Stimulated activated CD4-positive, alpha-beta T cell treated with anti-CD3 and anti-CD28 coated beads, Interleukin-2, amount 100 ng/mL, for 4 hours (primary cell): ENCODE results near the gene XRCC4.

ENCODE experiments used
- DNase-seq: peaks from one replicate; pipeline ENCODE4 v3.0.0-alpha.2; 2020; ENCODE audit warnings: low read depth

Gene XRCC4

DNA sequence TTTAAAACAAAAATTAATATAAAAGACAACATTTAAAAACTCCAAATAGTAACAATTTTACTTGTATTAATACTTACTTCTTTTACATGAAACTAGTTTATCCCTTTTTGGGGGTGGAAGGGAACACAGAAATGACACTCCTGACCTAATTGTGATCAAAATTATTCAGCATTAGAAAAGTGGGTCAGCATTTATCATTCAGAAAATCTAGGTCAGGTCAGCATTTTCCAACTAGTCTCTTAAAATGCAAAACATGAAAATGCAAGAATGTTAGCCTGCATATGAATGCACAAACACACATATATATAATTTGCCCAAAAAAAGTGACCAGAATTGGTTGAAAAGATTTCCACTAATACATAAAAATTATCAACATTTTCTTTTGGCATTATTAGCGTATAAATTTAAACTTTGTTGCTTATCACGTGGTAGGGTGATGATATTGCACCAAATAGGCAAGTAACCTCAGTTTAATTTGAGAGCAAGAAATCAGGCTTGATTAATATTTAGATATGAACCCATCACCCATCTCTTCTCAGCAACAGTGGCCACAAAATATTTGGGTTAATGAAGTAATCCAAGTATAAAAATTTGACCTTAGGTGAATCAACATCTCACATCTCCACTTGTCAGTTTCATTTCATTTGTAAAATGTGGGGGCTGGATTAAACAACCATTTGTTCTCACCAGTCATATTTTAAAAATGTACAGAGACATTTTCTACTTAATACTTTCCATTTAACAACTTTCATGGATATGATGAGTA lies 5.9 kb upstream of the XRCC4 start:
- no peak for DNase-seq

DNA sequence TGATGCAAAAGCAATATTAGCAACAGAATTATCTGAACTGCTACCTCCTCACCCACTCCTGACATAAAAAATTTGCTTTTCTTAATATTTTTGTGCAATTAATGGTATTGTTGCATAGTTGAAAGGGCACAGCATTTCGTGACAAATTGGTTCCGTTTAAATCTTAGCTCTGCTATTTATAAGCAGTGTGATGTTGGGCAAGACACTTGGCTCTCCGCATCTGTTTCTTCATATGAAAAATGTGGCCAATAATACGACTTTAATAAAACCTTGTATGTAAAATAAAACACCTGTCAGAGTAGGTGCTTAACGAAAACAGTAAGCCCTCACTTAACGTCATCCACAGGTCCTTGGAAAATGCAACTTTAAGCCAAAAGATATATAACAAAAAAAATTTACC lies 4.4 kb upstream of the XRCC4 start:
- no peak for DNase-seq

DNA sequence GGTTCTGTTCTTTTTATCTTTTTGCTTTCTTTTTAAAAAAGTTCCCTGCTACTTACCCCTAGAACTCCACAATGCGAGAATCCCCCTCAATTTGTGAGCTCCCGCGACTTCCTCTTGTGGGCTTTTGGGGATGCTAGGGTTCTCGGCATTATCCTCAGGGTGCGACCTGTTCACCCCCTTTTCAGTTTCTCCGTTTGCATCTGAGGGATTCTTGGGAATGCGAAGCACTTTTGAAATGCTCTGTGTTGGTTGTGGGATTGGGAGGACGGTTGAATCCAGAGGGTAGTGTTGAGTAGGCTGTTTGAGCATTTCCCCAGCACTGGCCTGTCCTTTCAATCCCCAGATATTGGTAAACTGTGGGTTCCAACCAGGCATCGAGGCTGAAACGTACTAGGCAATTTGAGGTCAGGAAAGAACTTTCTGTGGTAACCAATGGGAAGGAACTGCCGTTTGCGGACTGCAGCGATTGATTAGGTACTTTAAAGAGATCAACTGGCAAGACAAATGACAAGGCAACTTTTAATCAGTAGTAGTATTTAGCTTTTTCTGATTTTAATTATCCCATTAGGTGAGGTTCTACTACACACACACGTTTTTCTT lies 415 bp downstream of the XRCC4 start:
- DNase-seq = no peak

DNA sequence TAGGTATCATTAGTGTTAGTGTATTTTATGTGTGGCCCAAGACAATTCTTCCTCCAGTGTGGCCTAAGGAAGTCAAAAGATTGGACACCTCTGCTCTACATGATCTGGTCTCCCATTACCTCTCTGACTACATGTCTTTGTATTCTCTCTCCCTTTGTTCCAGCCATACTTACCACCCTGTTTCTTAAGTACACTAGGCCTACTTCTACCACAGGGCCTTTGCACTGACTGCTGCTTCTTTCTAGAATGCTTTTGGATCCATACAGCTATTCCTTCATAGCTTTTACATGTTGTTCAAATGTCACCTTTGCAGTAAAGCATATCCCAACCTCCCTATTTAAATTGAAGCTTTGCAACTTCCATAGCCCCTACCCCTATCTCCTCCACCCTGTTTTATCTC lies 5.4 kb downstream of the XRCC4 start:
- DNase-seq = no peak

DNA sequence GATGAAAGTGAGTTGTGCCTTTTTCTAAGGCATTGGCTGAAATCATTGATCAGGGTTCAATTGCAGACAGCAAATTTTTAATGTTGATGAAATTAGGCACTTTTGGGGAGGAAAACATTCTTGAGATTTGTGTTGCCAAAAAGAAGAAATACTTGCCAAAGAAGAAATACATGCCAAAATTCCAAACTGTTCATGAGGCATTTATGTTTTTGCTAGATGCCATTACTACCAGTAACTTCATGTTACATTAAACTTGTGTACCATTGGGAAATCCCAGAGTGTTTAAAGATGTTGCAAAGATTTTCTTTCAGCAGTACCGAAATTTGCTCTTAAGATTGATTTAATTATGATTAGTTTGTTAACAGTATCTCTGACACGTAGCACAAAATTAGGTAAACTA lies 7.0 kb downstream of the XRCC4 start:
- no peak for DNase-seq

DNA sequence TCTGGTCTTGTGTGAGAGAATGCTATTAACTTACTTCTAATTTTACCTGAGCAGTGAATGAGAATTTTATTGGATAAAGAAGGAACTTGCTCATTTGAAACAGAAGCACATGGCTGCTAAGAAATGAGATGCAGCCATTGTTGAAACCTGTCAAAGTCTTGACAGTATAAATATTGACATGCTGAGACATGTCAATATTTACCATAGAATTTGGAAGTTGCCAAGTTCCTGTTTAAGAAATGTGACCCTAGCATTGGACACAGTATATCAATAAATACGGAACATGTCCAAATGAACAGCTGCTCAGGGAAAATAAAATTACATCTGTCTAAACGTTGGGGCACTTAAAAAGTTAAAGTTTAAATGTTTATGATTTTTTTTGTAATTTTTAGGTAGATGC lies 7.8 kb downstream of the XRCC4 start:
- no peak for DNase-seq

DNA sequence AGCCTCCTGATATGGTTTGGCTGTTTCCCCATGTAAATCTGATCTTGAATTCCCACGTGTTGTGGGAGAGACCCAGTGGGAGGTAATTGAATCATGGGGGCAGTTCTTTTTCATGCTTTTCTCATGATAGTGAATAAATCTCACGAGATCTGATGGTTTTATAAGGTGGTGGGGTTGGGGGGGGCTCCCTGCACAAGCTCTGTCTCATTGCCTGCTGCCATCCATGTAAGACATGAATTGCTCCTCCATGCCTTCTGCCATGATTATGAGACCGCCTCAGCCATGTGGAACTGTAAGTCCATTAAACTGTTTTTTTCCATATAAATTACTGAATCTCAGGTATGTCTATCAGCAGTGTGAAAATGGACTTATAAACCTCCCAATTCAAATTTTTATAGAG lies 12.8 kb downstream of the XRCC4 start:
- DNase-seq = no peak

DNA sequence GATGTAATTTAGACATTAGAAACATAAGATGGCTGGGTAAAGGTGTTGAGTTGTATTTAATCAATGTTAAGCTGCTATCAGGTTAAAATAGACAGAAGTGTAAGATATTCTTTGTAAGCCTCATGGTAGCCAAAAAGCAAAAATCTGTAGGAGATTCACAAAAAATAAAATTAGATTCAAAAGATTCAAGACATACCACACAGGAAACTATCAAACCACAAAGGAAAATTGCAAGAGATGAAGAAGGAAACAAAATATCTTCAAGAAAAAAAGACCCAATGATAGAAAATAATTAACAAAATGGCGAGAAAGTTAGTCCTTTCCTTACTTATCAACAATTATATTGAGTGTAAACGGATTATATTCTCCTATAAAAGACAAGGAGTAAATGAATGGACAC lies 15.3 kb downstream of the XRCC4 start:
- no peak for DNase-seq

DNA sequence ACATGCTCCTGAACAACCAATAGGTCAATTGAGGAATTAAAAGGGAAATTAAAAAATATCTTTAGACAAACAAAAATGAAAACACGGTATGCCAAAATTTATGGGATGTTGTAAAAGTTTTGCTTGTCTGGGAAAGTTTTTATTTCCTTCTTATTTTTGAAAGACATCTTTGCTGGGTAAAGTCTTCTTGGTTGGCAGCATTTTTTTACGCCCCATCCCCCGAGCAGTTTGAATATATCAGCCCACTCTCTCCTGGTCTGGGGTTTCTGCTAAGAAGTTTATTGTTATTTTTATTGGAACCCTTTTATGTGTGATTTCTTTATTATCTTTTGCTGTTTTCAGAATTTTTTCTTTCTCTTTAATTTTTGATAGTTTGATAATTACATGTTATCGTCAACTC lies 16.3 kb downstream of the XRCC4 start:
- DNase-seq = no peak

DNA sequence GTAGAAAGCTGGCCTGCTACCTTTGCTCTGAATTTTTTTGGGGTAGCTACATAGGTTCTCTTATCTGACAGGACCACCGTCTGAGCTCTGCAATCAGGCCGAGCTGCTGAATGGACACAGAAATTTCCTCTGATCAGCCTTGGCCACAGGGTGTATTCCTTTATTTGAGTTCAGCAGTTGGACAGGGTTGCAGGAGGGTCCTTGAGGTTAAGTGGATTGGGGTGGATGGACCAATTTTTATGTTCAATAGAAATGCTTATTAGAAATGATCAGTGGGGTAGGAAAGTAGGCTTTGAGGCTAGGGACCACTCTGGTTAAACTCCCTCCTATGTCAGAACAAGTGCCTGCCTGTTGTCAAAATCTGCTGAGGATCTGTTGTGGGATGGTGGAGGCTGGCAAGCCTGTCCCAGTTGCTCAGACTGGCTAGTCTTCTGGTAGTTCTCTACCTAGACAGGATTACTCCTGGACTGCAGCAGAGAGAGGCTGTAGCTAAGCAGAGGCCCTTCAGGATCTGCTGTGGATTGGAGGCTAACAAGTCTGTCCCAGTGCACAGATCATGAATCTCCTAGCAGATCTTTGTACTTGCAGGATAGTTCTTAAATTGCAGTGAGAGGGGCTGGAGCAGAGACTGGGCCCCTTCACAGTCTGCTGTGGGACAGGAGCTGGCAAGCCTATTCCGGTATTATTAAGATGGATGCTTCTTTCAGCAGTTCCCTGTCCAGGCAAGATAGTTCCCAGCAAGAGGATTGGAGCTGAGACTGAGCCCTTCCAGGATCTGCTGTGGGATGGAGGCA lies 18.0 kb downstream of the XRCC4 start:
- DNase-seq = no peak

DNA sequence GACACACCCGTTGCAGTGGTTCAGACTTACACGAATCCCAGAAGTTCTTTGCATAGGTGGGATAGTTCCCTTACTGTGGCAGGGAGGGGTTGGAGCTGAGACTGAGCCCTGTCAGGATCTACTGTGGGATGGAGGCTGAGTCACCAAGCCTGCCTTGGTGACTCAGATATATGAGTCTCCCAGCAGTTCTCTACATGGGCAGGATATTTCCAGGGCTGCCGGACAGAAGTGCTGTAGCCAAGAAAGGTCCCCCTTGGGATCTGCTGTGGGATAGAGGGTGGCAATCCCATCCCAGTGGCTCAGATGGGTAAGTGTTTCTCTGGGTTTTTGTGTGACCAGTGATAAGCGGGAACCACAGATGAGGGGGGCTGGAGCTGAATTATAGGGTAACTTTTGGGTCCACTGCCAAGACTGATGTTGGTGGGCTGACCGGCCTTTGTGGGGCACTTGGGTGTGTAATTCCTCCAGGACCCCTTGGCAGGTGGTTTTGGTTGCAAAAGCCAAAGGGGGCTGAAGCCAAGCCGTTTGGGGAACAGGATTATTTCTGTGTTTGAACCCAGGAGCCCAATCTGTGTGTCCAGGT lies 18.7 kb downstream of the XRCC4 start:
- no peak for DNase-seq

DNA sequence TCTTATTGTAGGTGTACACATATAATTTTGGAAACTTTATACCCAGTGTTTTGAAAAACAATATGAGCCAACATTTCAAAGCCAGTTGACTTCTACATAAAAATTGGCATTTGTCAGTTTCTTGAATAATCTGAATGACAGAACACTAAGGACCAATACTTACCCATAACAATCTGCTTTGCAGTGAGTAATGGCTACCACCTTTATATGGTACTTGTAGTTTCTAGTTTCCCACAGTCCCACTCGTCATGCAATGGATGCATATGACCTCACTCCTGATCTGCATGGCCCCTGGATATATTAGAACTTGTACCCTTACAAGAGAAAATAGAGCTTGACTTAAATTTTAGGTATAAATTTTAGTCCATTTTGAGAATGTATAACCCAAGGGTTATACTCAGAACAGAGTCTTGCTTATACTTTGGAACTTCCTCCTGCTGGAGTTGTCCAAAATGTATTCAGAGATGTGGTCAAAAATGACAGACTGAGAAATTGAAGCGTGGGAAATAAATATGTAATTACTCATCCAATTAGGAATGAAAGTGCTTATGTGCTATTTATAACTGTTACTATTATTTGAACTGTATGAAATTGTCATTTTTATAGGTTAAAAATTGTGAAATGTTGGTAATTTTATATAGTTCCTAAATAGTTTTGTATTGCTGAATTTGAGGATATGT lies 19.5 kb downstream of the XRCC4 start:
- DNase-seq = no peak

DNA sequence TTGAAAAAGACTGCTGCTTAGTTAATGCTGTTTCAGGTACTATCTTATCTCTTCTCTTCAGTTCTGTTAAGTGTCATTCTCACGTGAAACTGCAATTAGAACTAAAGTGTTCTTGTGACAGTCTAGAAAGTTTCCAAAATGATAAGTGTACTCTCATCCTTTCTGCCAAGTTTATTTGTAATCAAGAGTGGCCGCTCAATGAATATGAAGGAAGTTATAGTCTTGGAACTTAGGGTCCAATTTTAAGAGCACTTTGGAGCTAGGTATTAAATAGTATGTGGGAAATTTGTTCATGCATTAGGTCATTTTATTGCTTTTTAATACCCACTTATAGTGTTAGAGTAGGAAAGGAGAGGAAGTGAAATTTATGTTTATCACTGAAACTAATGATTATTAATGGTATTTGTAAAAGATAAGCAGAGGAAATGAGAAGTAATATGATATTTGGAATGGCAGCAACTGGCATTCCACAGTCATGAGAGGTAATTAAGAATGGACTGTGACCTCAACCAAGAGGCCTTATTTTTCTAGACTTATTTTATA lies 20.4 kb downstream of the XRCC4 start:
- no peak for DNase-seq

DNA sequence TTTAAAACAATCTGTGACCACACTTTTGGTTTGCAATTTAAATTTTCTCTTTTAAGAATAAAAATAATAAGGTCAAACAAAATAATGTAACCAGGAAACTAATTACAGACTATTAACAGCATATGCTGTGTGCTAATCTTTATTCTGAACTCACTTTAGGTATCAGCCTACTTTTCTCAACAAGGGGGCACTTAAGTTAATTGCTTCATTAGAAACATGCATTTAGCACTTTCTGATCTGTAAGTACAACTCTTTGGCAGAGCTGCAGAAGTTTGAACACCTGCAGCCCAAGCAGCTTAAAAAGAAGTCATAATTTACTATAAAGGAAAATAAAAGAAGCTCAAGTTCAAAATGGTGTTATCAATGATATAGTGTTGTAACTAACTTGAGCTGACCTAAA lies 21.7 kb downstream of the XRCC4 start:
- DNase-seq = no peak

DNA sequence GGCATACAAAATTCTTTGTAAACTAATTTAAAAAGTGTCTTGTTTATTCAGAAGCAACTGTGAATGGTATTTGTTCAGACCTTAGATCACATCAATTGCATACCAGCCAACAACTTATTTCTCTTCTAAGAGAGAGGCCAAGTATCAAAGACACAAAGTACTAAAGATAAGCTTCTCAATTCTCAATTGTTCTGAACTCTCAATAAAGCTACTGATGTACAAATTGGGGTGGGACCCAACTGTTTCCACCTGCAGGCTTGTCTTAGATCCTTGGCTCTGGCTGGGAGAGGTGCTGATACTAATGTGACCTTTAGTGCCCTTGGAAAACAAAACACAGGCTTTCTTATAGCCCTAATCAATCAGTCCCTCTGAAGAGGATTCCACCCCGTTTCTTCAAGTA lies 22.1 kb downstream of the XRCC4 start:
- DNase-seq = no peak

DNA sequence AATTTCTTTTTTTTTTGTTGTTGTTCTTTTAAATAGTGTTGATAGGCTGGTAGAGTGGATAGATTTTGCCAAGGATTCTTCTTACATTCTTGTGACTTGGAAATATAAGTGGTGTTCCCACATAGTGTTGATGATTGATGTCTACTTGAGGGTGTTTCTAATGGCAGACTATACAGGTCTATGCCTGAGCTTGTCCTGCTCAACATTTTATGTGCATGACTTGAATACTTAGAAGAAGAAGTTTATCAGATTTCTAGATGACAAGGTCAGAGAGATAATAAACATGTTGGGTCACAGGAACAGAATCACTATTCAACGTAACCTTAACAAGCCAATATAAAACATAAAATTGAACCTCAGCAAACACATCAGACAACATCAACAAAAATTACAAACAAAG lies 24.2 kb downstream of the XRCC4 start:
- no peak for DNase-seq

DNA sequence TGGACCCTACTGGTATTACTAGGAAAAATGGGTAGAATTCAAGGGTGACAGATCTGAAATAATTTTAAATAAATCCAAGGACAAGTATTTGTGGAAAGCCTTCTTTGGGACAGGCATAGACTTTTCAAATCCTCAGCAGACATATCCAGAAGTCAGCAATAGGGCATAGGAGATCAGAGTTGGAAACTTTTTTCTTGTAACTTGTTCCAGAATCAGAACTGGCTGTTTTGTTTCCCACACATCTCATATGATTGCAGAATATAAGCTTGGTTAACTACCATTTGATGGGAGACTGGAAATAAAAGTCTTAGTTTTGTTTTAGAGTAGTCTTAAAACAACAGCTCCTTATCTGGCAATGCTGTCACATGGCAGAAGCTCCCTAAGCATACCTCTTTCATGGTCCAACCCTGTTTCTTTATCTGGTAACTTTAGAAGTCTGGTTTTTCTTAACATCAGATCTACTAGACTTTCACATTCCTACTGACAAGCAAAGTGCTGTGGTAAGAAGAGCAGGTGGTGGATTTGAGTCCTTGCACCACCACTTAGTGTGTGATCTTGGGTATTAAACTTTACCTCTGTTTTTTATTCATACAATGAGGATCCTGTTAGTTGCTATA lies 25.1 kb downstream of the XRCC4 start:
- DNase-seq = no peak

DNA sequence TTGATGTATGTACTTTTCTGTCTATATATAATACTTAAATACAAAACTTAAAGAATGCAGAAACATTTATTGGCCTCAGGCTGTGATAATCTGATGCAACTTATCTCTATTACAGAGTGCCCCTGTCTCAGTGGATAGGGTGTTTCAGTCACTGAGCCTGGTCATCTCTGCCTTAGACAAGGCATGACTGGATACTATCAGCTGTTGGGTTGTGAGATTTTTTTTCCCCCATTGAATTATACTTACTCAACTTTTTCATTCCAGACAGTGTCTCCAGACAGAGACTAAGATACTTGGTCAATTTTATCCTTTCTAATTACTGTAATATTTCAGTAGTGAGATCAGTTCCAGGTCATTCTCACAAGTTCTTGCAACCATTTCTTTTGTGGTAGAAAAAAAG lies 26.7 kb downstream of the XRCC4 start:
- DNase-seq = no peak

DNA sequence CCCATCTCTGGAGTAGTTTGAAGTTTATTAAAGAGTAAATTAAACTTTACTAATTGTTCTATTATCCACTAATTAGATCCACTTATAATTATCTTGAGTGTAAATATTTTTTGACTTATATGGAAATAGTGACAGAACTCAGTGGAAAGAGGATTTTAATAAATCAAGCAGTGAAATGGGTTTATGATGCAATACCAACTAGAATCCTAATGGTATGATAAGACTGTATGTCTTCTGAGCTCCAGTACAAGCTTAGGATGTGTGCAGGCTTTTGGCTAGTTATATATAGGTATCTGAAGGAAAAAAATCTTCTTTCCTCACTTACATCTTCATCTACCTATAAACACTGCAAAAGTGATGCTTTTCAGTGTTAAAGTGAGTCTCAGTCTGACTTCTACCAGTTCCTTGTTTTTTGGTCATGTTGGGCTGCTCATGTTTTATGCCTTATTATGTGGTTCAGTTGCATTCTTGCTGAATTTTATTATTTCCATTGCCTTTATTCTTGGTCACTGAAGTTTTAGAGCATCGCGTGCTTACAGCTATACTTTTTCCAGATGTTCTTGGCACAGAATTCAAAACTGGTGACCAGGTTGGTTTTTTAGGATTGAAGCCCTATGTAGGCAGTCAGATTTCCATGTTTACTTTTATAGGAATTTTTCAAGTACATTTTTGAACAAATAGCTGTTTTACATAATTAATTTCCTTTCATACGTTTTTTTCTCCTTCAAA lies 30.5 kb downstream of the XRCC4 start:
- DNase-seq = no peak

DNA sequence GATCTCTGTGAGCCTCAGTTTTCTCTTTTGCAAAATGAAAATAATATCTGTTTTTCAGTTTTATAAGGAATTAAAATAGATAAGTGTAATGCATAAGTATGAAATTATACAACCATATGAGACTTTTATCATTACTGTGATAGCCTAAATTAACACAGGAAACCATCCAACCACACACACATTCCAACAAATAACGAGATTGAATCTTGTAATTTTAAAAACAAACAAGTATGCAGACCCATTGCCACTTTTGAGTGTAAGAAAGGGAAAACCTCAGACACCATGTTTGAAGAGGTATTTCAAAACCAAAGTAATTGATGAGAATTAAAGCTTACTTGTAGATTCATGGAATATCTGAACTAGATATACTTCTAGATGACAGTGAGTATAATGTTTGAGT lies 32.0 kb downstream of the XRCC4 start:
- DNase-seq = no peak

DNA sequence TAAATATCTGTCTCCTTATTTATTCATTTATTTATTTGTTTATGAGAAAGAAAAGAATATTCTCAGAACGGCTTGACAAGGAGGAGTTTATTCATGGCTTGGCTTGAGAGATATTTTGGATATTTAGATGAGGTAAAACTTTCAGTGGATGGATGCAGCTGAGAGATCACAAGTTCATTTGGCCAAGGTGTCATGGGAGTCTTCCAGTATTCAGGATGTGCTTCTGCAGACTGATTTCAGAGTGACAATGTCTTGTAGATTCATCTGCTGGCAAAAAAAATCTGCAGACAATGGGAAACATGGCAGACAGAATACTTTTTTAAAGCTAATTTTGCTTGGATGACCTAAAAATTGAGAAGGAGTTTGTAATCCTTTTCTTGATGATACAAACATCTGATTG lies 38.5 kb downstream of the XRCC4 start:
- DNase-seq = no peak
